Panc1 (cell line): ENCODE data around the gene FASTKD1. TPM values are rescaled to one million over a fixed set of nuclear protein-coding genes. Genes with fewer than 3 reads are reported as not detected.

Experiments used
- ATAC-seq: fragments of 200-7000 bp; cut with Tn5 transposase; 2 replicates; pipeline ENCODE4 v1.9.1; 2020; ENCODE audit warnings: mild to moderate bottlenecking, moderate library complexity
- BruUV-seq: library from RNA; stranded (reverse); fragments of 400-500 nt; replicated peaks from 2 replicates; lab custom pipeline; 2021; lab: Mats Ljungman, UMichigan
- CTCF ChIA-PET: fragments of 300-600 bp; sonication (Branson Sonifier 250); formaldehyde crosslinking; loops from one replicate; lab custom pipeline; 2022; ENCODE audit warnings: antibody characterized with exemption; lab: Charles Lee
- POLR2A ChIA-PET: fragments of 300-600 bp; sonication (Branson Sonifier 250); formaldehyde crosslinking; loops from one replicate; lab custom pipeline; 2022; ENCODE audit warnings: antibody characterized with exemption; lab: Charles Lee
- DNase-seq: peaks from one replicate; pipeline ENCODE4 v3.0.0-alpha.2; 2010; ENCODE audit warnings: low read depth, low spot score
- H3K27ac ChIP-seq: 2 replicates; pipeline ENCODE4 v1.5.1; 2011; ENCODE audit warnings: mild to moderate bottlenecking, low read length, inconsistent platforms
- H3K27me3 ChIP-seq: fragments of 200-500 bp; sonication (Bioruptor generic); 2 replicates; pipeline ENCODE4 v1.6.0; 2014; ENCODE audit warnings: low read length, inconsistent platforms; ENCODE audit not compliant: control insufficient read depth, insufficient read depth
- H3K36me3 ChIP-seq: fragments of 200-500 bp; sonication (Bioruptor generic); 2 replicates; pipeline ENCODE4 v1.5.1; 2014; ENCODE audit warnings: inconsistent platforms, mild to moderate bottlenecking, low read length, moderate library complexity; ENCODE audit not compliant: control insufficient read depth, insufficient read depth
- H3K4me1 ChIP-seq: 2 replicates; pipeline ENCODE4 v1.5.1; 2011; ENCODE audit warnings: inconsistent platforms, mild to moderate bottlenecking, low read length, moderate library complexity; ENCODE audit not compliant: control insufficient read depth, insufficient read depth
- H3K4me3 ChIP-seq, 2 experiments: 2 replicates each; pipeline ENCODE4 v1.5.1; 2011 to 2012; ENCODE audit warnings: low read depth in 2 of 2, low read length in 2 of 2, mild to moderate bottlenecking in 2 of 2, inconsistent platforms in 1 of 2, moderate library complexity in 1 of 2
- H3K9me3 ChIP-seq: fragments of 200-500 bp; sonication (Bioruptor generic); 2 replicates; pipeline ENCODE4 v1.5.1; 2014; ENCODE audit warnings: low read depth, mild to moderate bottlenecking, inconsistent platforms, low read length, moderate library complexity; ENCODE audit not compliant: control insufficient read depth, insufficient read depth
- POLR2AphosphoS5 ChIP-seq: IDR thresholded peaks from 2 replicates; pipeline ENCODE4 v1.6.1; 2012; ENCODE audit warnings: mild to moderate bottlenecking, low read depth, low read length, moderate library complexity
- SIN3A ChIP-seq: IDR thresholded peaks from 2 replicates; pipeline ENCODE4 v1.6.1; 2012; ENCODE audit warnings: low read depth, mild to moderate bottlenecking, low read length, moderate library complexity, borderline replicate concordance; ENCODE audit not compliant: insufficient read depth
- TCF7L2 ChIP-seq: IDR thresholded peaks from 2 replicates; pipeline ENCODE4 v1.6.1; 2011; ENCODE audit warnings: mild to moderate bottlenecking, low read depth, low read length, inconsistent platforms
- in situ Hi-C: cut with HindIII; loops from 2 replicates; pipeline ENCODE4 v1.10.0; 2016; ENCODE audit warnings: low sequenced_read_pairs, low pct_unique_long_range_greater_than_20kb
- intact Hi-C: fragments of 100-400 bp; cut with micrococcal nuclease; formaldehyde crosslinking; loops from one replicate; pipeline ENCODE4 v1.10.0; 2022; ENCODE audit not compliant: unreplicated experiment
- total RNA-seq: library from RNA; stranded (reverse); gene quantifications from one replicate; pipeline ENCODE4 v1.2.1, GENCODE V29; 2021; ENCODE audit not compliant: unreplicated experiment
- TF ChIP-seq, protein P1 (sequence below), 2 experiments: IDR thresholded peaks; 2 replicates each; pipeline ENCODE4 v1.6.1; 2011 to 2012; ENCODE audit warnings: low read depth in 2 of 2, control low read depth in 1 of 2, low read length in 1 of 2, mild to moderate bottlenecking in 1 of 2, moderate library complexity in 1 of 2; ENCODE audit not compliant: insufficient read depth in 1 of 2
- TF ChIP-seq, protein P2 (sequence below): fragments of 450-650 bp; IDR thresholded peaks from 2 replicates; pipeline ENCODE4 v1.5.1; 2017; ENCODE audit warnings: mild to moderate bottlenecking

FASTKD1 gene
- total RNA-seq, 1 experiment from 2014 or later = 37.2 TPM

DNA sequence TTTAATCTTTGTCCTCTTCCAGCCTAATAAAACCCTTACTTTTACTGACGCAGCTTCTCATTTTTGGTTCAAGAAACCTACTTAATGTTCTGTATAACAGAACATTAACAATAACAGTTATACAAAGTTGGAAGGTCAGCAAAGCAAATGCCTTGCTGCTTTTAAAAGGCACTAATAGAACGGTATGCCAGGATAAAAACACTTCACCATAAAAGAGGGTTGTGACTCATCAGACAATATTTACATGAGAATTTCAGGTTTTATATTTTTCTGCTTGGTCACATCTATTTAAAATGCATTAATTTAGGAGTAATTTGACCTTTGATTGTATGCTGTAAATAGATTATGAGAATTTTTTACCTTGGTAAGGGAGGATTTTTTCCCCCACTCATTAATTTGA, 61.1 kb downstream of the FASTKD1 start:
- in situ Hi-C loops = no loop called here
- DNase-seq (no peak), ATAC-seq (no peak)
- Histone ChIP-seq H3K4me1 (peaks cover 13% of the 10 kb centered on the region), H3K27ac (no peak overlapping the region), H3K4me3 (no peak overlapping the region), H3K36me3 (no peaks in the 10 kb centered on the region), H3K27me3 (no peaks in the 10 kb centered on the region), H3K9me3 (no peaks in the 10 kb centered on the region)
- TF ChIP-seq, protein P1, sequence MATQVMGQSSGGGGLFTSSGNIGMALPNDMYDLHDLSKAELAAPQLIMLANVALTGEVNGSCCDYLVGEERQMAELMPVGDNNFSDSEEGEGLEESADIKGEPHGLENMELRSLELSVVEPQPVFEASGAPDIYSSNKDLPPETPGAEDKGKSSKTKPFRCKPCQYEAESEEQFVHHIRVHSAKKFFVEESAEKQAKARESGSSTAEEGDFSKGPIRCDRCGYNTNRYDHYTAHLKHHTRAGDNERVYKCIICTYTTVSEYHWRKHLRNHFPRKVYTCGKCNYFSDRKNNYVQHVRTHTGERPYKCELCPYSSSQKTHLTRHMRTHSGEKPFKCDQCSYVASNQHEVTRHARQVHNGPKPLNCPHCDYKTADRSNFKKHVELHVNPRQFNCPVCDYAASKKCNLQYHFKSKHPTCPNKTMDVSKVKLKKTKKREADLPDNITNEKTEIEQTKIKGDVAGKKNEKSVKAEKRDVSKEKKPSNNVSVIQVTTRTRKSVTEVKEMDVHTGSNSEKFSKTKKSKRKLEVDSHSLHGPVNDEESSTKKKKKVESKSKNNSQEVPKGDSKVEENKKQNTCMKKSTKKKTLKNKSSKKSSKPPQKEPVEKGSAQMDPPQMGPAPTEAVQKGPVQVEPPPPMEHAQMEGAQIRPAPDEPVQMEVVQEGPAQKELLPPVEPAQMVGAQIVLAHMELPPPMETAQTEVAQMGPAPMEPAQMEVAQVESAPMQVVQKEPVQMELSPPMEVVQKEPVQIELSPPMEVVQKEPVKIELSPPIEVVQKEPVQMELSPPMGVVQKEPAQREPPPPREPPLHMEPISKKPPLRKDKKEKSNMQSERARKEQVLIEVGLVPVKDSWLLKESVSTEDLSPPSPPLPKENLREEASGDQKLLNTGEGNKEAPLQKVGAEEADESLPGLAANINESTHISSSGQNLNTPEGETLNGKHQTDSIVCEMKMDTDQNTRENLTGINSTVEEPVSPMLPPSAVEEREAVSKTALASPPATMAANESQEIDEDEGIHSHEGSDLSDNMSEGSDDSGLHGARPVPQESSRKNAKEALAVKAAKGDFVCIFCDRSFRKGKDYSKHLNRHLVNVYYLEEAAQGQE (IDR thresholded peaks at IDR 0.05; ENCODE audit: insufficient read depth in 1 of 2, low read depth in 2 of 2, low read length in 1 of 2) = no peak
- no peak for TF ChIP-seq TCF7L2
- TF ChIP-seq POLR2AphosphoS5 = no peak
- TF ChIP-seq, protein P2, sequence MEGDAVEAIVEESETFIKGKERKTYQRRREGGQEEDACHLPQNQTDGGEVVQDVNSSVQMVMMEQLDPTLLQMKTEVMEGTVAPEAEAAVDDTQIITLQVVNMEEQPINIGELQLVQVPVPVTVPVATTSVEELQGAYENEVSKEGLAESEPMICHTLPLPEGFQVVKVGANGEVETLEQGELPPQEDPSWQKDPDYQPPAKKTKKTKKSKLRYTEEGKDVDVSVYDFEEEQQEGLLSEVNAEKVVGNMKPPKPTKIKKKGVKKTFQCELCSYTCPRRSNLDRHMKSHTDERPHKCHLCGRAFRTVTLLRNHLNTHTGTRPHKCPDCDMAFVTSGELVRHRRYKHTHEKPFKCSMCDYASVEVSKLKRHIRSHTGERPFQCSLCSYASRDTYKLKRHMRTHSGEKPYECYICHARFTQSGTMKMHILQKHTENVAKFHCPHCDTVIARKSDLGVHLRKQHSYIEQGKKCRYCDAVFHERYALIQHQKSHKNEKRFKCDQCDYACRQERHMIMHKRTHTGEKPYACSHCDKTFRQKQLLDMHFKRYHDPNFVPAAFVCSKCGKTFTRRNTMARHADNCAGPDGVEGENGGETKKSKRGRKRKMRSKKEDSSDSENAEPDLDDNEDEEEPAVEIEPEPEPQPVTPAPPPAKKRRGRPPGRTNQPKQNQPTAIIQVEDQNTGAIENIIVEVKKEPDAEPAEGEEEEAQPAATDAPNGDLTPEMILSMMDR = no peak
- BruUV-seq = no TSS peak
- CTCF ChIA-PET = no interaction called here
- POLR2A ChIA-PET = no interaction called here
- intact Hi-C loops = no loop called here

DNA sequence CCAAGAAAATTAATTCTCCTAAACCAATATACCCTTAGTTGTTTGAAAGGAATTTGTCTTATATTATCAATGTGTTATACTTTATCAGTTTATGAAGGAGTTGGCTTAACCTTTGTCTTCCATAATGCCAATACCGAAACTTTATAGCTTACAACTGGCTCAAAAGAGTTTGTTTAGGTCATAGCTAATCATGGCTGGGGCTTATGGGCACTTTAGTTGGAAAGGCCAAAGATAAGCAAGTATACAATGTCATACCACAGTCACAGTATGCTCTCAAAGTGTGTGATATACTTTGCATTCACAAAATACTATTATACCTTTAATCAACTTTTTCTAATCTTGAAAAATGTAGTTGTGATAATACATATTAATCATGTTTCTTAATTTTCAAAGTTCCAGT, 61.8 kb downstream of the FASTKD1 start:
- H3K36me3 ChIP-seq = no peaks in the 10 kb centered on the region
- DNase-seq = no peak
- no peak overlapping the region for H3K27ac ChIP-seq
- peaks cover 13% of the 10 kb centered on the region for H3K4me1 ChIP-seq
- in situ Hi-C loops (no loop called here), intact Hi-C loops (no loop called here)
- H3K4me3 ChIP-seq = no peak overlapping the region
- no TSS peak for BruUV-seq
- no peak for ATAC-seq
- no peaks in the 10 kb centered on the region for H3K9me3 ChIP-seq
- ChIA-PET CTCF (no interaction called here), POLR2A (no interaction called here)
- no peak for TF ChIP-seq SIN3A
- TF ChIP-seq, protein P2 = no peak
- TF ChIP-seq, protein P1 (IDR thresholded peaks at IDR 0.05; ENCODE audit: insufficient read depth in 1 of 2, low read depth in 2 of 2, low read length in 1 of 2) = no peak
- TF ChIP-seq TCF7L2 = no peak
- TF ChIP-seq POLR2AphosphoS5 = no peak
- no peaks in the 10 kb centered on the region for H3K27me3 ChIP-seq
